Liver (tissue), 9 donors: ENCODE results near the gene CMIP. TPM values are rescaled to one million over a fixed set of nuclear protein-coding genes. Genes with fewer than 3 reads are reported as not detected.

ENCODE experiments used
- DNase-seq: peaks from one replicate; pipeline ENCODE4 v3.0.0-alpha.2; 2017; ENCODE audit warnings: low spot score
- H3K27ac ChIP-seq, 2 donors: one replicate each; pipeline ENCODE4 v1.7.0; 2013; ENCODE audit warnings: inconsistent platforms in 2 of 2, low read length in 2 of 2, control low read depth in 1 of 2, low read depth in 1 of 2, mild to moderate bottlenecking in 1 of 2
- H3K27me3 ChIP-seq, 4 donors: one replicate each; pipeline versions ENCODE4 v1.6.1 to v1.7.0; 2013; ENCODE audit warnings: low read length in 3 of 4, inconsistent platforms in 1 of 4, mild to moderate bottlenecking in 1 of 4, moderate library complexity in 1 of 4; ENCODE audit not compliant: control insufficient read depth in 4 of 4, insufficient read depth in 4 of 4
- H3K36me3 ChIP-seq, 4 donors: one replicate each; pipeline versions ENCODE4 v1.6.1 to v1.7.0; 2013; ENCODE audit warnings: low read length in 3 of 4, mild to moderate bottlenecking in 3 of 4, low read depth in 1 of 4, moderate library complexity in 1 of 4; ENCODE audit not compliant: control insufficient read depth in 4 of 4, insufficient read depth in 3 of 4
- H3K4me1 ChIP-seq, 4 donors: one replicate each; pipeline versions ENCODE4 v1.6.1 to v1.7.0; 2013; ENCODE audit warnings: low read length in 3 of 4, mild to moderate bottlenecking in 3 of 4, moderate library complexity in 1 of 4; ENCODE audit not compliant: control insufficient read depth in 4 of 4, insufficient read depth in 4 of 4
- H3K4me3 ChIP-seq, 3 donors: one replicate each; pipeline versions ENCODE4 v1.6.1 to v1.7.0; 2013; ENCODE audit warnings: low read length in 3 of 3, control low read depth in 1 of 3, low read depth in 1 of 3, mild to moderate bottlenecking in 1 of 3
- H3K9ac ChIP-seq, 2 donors: one replicate each; pipeline ENCODE4 v1.7.0; 2013; ENCODE audit warnings: low read length in 2 of 2, mild to moderate bottlenecking in 2 of 2, moderate library complexity in 2 of 2, control low read depth in 1 of 2, low read depth in 1 of 2
- H3K9me3 ChIP-seq, 4 donors: one replicate each; pipeline versions ENCODE4 v1.6.1 to v1.7.0; 2013; ENCODE audit warnings: low read length in 3 of 4; ENCODE audit not compliant: control insufficient read depth in 4 of 4
- CTCF ChIP-seq: fragments of 150-350 bp; IDR thresholded peaks from 2 replicates; pipeline ENCODE4 v1.5.1; 2017; ENCODE audit warnings: improper control_type of control experiment, low read depth, low read length; ENCODE audit not compliant: missing input control
- EGR1 ChIP-seq, 2 donors: IDR thresholded peaks; 2 replicates each; pipeline ENCODE4 v1.6.1; 2016 to 2018; ENCODE audit warnings: antibody characterized with exemption in 2 of 2, low read depth in 2 of 2
- GABPA ChIP-seq, 2 donors: IDR thresholded peaks in 1 of 2; conservative IDR thresholded peaks in 1 of 2; 2 replicates each; pipeline ENCODE4 v1.6.1; 2016; ENCODE audit warnings: antibody characterized with exemption in 2 of 2, mild to moderate bottlenecking in 1 of 2, moderate library complexity in 1 of 2
- HNF4A ChIP-seq, 2 donors: conservative IDR thresholded peaks; 2 replicates each; pipeline ENCODE4 v1.6.1; 2016; ENCODE audit warnings: antibody characterized with exemption in 2 of 2, mild to moderate bottlenecking in 2 of 2
- JUND ChIP-seq, 2 donors: IDR thresholded peaks; 2 replicates each; pipeline ENCODE4 v1.6.1; 2016; ENCODE audit warnings: antibody characterized with exemption in 2 of 2
- NR2F2 ChIP-seq: IDR thresholded peaks from 2 replicates; pipeline ENCODE4 v1.6.1; 2016; ENCODE audit warnings: antibody characterized with exemption
- REST ChIP-seq: IDR thresholded peaks from 2 replicates; pipeline ENCODE4 v1.6.1; 2016; ENCODE audit warnings: antibody characterized with exemption, mild to moderate bottlenecking
- SP1 ChIP-seq: IDR thresholded peaks from 2 replicates; pipeline ENCODE4 v1.6.1; 2018; ENCODE audit warnings: antibody characterized with exemption, mild to moderate bottlenecking
- TAF1 ChIP-seq: conservative IDR thresholded peaks from 2 replicates; pipeline ENCODE4 v1.6.1; 2016; ENCODE audit warnings: antibody characterized with exemption, mild to moderate bottlenecking
- YY1 ChIP-seq: IDR thresholded peaks from 2 replicates; pipeline ENCODE4 v1.6.1; 2016; ENCODE audit warnings: antibody characterized with exemption, mild to moderate bottlenecking
- ZBTB33 ChIP-seq: IDR thresholded peaks from 2 replicates; pipeline ENCODE4 v1.6.1; 2016; ENCODE audit warnings: antibody characterized with exemption
- WGBS: extraction: QIAGEN DNeasy Blood & Tissue Kit; methylation state at CpG from one replicate; pipeline ENCODE4 v1.1.7; 2013; 5-methylcytosine and 5-hydroxymethylcytosine counted together
- polyA plus RNA-seq, 2 donors: library from polyadenylated mRNA; stranded (reverse) in 1 of 2; unstranded in 1 of 2; fragments of 200-250 nt in 1 of 2; fragments of >200 nt in 1 of 2; fragmentation: Nextera tagmentation in 1 of 2; extraction: Ambion mirVana in 1 of 2; gene quantifications; one replicate each; pipeline versions ENCODE4 v1.2.1 to v1.2.3, GENCODE V29; 2013 to 2015
- total RNA-seq, 2 donors: library from RNA; depleted of rRNA; stranded (reverse); fragments of >200 nt; gene quantifications; one replicate each; pipeline ENCODE4 v1.2.3, GENCODE V29; 2014
- donor health status: healthy.
- donor health status: healthy.
- donor health status: healthy.
- donor health status: healthy.
- donor health status: healthy.

The CMIP gene
- total and polyA plus RNA-seq, 4 donors = 1.7 to 15.6 (median 10.1) TPM

DNA sequence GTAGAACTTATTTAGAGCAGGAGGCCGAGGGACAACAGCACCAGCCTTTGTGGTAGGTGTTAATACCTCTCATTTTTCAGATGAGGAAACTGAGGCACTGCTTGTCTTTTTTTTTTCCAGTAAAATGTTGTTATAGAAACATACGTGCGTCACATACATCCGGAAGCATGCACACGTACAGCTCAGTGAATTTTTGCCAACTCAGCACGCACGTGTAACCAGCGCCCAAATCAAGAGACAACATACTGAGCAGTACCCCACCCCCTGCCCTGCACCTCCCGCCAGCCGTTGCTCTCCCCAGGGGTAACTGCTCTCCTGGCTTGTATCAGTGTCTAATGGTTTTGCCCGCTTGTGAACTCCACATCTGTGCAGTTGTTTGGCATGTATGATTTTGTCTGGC is 92.0 kb downstream of the CMIP start:
- WGBS = 94% methylated on average over 11 of the region's 11 CpGs

GRCh38 chr16:81537721-81538561 is 93.3 kb downstream of the CMIP start:
- no peak overlapping the region for H3K4me3 ChIP-seq
- no peaks in the 10 kb centered on the region for H3K9me3 ChIP-seq
- peaks cover 5 to 54% (median 41%) of the 10 kb centered on the region in 4 donors for H3K4me1 ChIP-seq
- no peak for DNase-seq
- WGBS = 92% methylated on average over 18 of the region's 18 CpGs
- no peaks in the 10 kb centered on the region for H3K36me3 ChIP-seq
- TF ChIP-seq NR2F2 (no peak), SP1 (no peak), REST (no peak), ZBTB33 (no peak), YY1 (no peak), CTCF (no peak), EGR1 (IDR thresholded peaks at IDR 0.05; ENCODE audit: low read depth in 2 of 2) (no peak), TAF1 (no peak), JUND (IDR thresholded peaks at IDR 0.05) (no peak)
- no peaks in the 10 kb centered on the region for H3K27me3 ChIP-seq
- H3K9ac ChIP-seq = no peak overlapping the region
- H3K27ac ChIP-seq = no peak overlapping the region

More for the DNA sequence above, 92.0 kb downstream of the CMIP start:
- TF ChIP-seq GABPA (IDR thresholded peaks at IDR 0.05 in 1 of 2, conservative IDR thresholded peaks at IDR 0.05 in 1 of 2) (no peak), HNF4A (conservative IDR thresholded peaks at IDR 0.05) (no peak), TAF1 (no peak)
- Histone ChIP-seq H3K4me1 (peaks cover 9 to 61% (median 51%) of the 10 kb centered on the region in 4 donors), H3K27ac (no peak overlapping the region), H3K9me3 (no peaks in the 10 kb centered on the region), H3K27me3 (no peaks in the 10 kb centered on the region), H3K9ac (no peak overlapping the region), H3K4me3 (no peak overlapping the region), H3K36me3 (no peaks in the 10 kb centered on the region)
- DNase-seq = no peak
